ENCODE measurements around the gene ZSWIM3.

GRCh38 chr20:45818239-45818638 is 39.2 kb upstream of the ZSWIM3 start:
- TF ChIP-seq CTCF (IDR thresholded peaks at IDR 0.05) (no peak), POLR2A (IDR thresholded peaks at IDR 0.05) (no peak)

All from thyroid gland (tissue), 4 donors.